Esophagus squamous epithelium (tissue), 5 donors: ENCODE results near the gene ANKMY2. TPM values are rescaled to one million over a fixed set of nuclear protein-coding genes. Genes with fewer than 3 reads are reported as not detected.

Experiments used
- DNase-seq: peaks from one replicate; lab custom pipeline; 2025; lab: John Stamatoyannopoulos, UW
- H3K27ac ChIP-seq, 4 donors: fragments of 200-600 bp; sonication (generic); one replicate each; pipeline ENCODE4 v1.5.1; 2016 to 2019; ENCODE audit warnings: mild to moderate bottlenecking in 1 of 4
- H3K27me3 ChIP-seq, 4 donors: fragments of 200-600 bp; sonication (generic); 1 replicate in 3 of 4; 2 replicates in 1 of 4; pipeline versions ENCODE4 v1.5.1 to v1.6.0; 2017 to 2021; ENCODE audit warnings: antibody characterized with exemption in 1 of 4
- H3K36me3 ChIP-seq, 3 donors: fragments of 200-600 bp; sonication (generic); one replicate each; pipeline ENCODE4 v1.5.1; 2016 to 2019
- H3K4me1 ChIP-seq, 3 donors: fragments of 200-600 bp; sonication (generic); one replicate each; pipeline ENCODE4 v1.5.1; 2017 to 2019
- H3K4me3 ChIP-seq, 4 donors: fragments of 200-600 bp; sonication (generic); 1 replicate in 3 of 4; 2 replicates in 1 of 4; pipeline ENCODE4 v1.5.1; 2016 to 2019; ENCODE audit warnings: mild to moderate bottlenecking in 2 of 4, moderate library complexity in 1 of 4
- H3K9me3 ChIP-seq, 3 donors: fragments of 200-600 bp; sonication (generic); one replicate each; pipeline ENCODE4 v1.5.1; 2016 to 2019
- POLR2A ChIP-seq, 4 donors: fragments of 450-650 bp; IDR thresholded peaks; one replicate each; pipeline ENCODE4 v1.6.1; 2017; ENCODE audit warnings: antibody characterized with exemption in 4 of 4, mild to moderate bottlenecking in 4 of 4, moderate library complexity in 3 of 4
- WGBS, 2 donors: methylation state at CpG; one replicate each; pipeline ENCODE4 v1.1.5; 2018; 5-methylcytosine and 5-hydroxymethylcytosine counted together
- intact Hi-C: fragments of 100-400 bp; cut with DNase I; formaldehyde crosslinking; loops from one replicate; pipeline ENCODE4 v1.15.0; 2022
- total RNA-seq, 4 donors: library from RNA; depleted of rRNA; stranded (reverse); fragments of >200 nt; gene quantifications; one replicate each; pipeline ENCODE4 v1.1.0, GENCODE V29; 2016
- TF ChIP-seq, protein P1 (sequence below), 6 experiments: fragments of 450-650 bp in 4 of 6; fragments of 200-600 bp in 2 of 6; sonication (generic) in 2 of 6; IDR thresholded peaks; one replicate each; pipeline ENCODE4 v1.5.1; 2016 to 2019; ENCODE audit warnings: antibody characterized with exemption in 6 of 6, mild to moderate bottlenecking in 4 of 6, moderate library complexity in 4 of 6
- donor health status: DM: yes; HTN: yes; CAD: no.

Gene ANKMY2
- total RNA-seq, 4 donors from 2014 or later: 3.8 to 13.4 (median 7.0) TPM

DNA sequence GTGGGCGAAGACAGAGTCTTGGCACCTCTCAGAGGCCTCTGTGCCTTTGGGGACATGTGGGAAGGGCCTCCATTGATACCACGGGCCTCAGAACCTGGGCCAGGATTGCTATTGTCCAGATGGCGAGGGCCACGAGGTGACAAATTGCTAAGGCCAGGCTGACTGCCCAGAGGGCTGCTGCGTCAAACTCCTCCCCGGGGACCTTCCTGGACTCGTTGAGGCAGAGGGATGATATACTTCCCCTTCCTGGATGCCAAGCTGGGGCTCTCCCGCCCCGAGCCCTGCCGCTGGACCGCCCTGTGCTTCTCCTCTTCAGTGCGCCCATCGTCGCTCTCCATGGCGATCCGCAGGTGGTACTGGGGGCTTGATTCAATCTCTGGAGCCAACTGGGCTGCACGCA, 60.0 kb downstream of the ANKMY2 start:
- DNase-seq: no peak
- intact Hi-C loops: no loop called here

GRCh38 chr7:16583834-16584233, 61.7 kb downstream of the ANKMY2 start:
- DNase-seq: no peak
- Histone ChIP-seq H3K4me3 (no peak overlapping the region), H3K36me3 (no peaks in the 10 kb centered on the region), H3K27me3 (no peaks in the 10 kb centered on the region), H3K9me3 (no peaks in the 10 kb centered on the region), H3K27ac (no peak overlapping the region), H3K4me1 (no peaks in the 10 kb centered on the region)
- WGBS, 2 donors: 85 to 91% methylated on average over 4 to 7 of the region's 7 CpGs
- intact Hi-C loops: no loop called here
- no peak for TF ChIP-seq POLR2A (IDR thresholded peaks at IDR 0.05)
- TF ChIP-seq, protein P1, sequence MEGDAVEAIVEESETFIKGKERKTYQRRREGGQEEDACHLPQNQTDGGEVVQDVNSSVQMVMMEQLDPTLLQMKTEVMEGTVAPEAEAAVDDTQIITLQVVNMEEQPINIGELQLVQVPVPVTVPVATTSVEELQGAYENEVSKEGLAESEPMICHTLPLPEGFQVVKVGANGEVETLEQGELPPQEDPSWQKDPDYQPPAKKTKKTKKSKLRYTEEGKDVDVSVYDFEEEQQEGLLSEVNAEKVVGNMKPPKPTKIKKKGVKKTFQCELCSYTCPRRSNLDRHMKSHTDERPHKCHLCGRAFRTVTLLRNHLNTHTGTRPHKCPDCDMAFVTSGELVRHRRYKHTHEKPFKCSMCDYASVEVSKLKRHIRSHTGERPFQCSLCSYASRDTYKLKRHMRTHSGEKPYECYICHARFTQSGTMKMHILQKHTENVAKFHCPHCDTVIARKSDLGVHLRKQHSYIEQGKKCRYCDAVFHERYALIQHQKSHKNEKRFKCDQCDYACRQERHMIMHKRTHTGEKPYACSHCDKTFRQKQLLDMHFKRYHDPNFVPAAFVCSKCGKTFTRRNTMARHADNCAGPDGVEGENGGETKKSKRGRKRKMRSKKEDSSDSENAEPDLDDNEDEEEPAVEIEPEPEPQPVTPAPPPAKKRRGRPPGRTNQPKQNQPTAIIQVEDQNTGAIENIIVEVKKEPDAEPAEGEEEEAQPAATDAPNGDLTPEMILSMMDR (IDR thresholded peaks at IDR 0.05): no peak

More for the DNA sequence above, 60.0 kb downstream of the ANKMY2 start:
- Histone ChIP-seq H3K9me3 (no peaks in the 10 kb centered on the region), H3K4me3 (no peak overlapping the region), H3K36me3 (no peaks in the 10 kb centered on the region), H3K4me1 (no peaks in the 10 kb centered on the region), H3K27me3 (no peaks in the 10 kb centered on the region), H3K27ac (no peak overlapping the region)
- WGBS, 2 donors: 85 to 93% methylated on average over 14 to 15 of the region's 17 CpGs
- no peak for TF ChIP-seq POLR2A (IDR thresholded peaks at IDR 0.05)
- TF ChIP-seq, protein P1 (IDR thresholded peaks at IDR 0.05): no peak

- TF ChIP-seq POLR2A (IDR thresholded peaks at IDR 0.05): no peak
- TF ChIP-seq, protein P1 (IDR thresholded peaks at IDR 0.05): no peak
These were observed 64.3 kb downstream of the ANKMY2 start for GRCh38 chr7:16581286-16581685.

DNA sequence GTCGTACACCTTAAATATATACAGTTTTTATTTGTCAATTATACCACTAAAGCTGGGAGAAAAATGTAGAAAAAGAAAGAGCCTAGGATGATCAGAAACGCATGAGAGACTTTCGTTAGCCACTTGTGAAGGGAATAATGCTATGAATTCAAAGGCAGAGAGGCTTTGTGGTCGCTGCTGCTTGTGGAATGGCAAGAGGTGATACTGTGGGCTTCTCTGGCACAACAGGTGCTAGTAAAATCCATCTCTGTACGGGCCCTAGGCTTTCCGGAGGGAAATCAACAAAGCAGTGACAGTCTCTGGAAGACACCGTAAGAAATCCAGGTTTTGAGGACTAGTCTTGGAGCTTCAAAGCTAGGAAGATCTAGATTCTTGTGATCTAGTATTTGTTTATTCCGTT, 66.3 kb downstream of the ANKMY2 start:
- no peaks in the 10 kb centered on the region for H3K27me3 ChIP-seq
- H3K36me3 ChIP-seq: no peaks in the 10 kb centered on the region
- H3K4me3 ChIP-seq: no peak overlapping the region
- intact Hi-C loops: no loop called here
- H3K9me3 ChIP-seq: no peaks in the 10 kb centered on the region
- 73 to 75% methylated on average over 8 of the region's 8 CpGs for WGBS, 2 donors
- no peaks in the 10 kb centered on the region for H3K4me1 ChIP-seq
- DNase-seq: no peak
- TF ChIP-seq POLR2A (IDR thresholded peaks at IDR 0.05): no peak
- TF ChIP-seq, protein P1 (IDR thresholded peaks at IDR 0.05): no peak
- no peak overlapping the region for H3K27ac ChIP-seq

More at GRCh38 chr7:16581286-16581685, 64.3 kb downstream of the ANKMY2 start:
- no peaks in the 10 kb centered on the region for H3K9me3 ChIP-seq
- DNase-seq: no peak
- no peak overlapping the region for H3K27ac ChIP-seq
- intact Hi-C loops: no loop called here
- H3K4me1 ChIP-seq: no peaks in the 10 kb centered on the region
- 33 to 47% methylated on average over 1 of the region's 1 CpG for WGBS, 2 donors
- no peaks in the 10 kb centered on the region for H3K27me3 ChIP-seq
- H3K36me3 ChIP-seq: no peaks in the 10 kb centered on the region
- H3K4me3 ChIP-seq: no peak overlapping the region

- intact Hi-C loops: no loop called here
- no peaks in the 10 kb centered on the region for H3K4me1 ChIP-seq
- no peaks in the 10 kb centered on the region for H3K9me3 ChIP-seq
- no peaks in the 10 kb centered on the region for H3K27me3 ChIP-seq
- H3K27ac ChIP-seq: no peak overlapping the region
- 84 to 100% methylated on average over 3 to 4 of the region's 4 CpGs for WGBS, 2 donors
- H3K36me3 ChIP-seq: no peaks in the 10 kb centered on the region
- DNase-seq: no peak
- TF ChIP-seq POLR2A (IDR thresholded peaks at IDR 0.05): no peak
- TF ChIP-seq, protein P1 (IDR thresholded peaks at IDR 0.05): no peak
- no peak overlapping the region for H3K4me3 ChIP-seq
These were observed 73.6 kb downstream of the ANKMY2 start for GRCh38 chr7:16571941-16572340.
